Trophoblast cell (in vitro differentiated cells and primary cell): ENCODE results near the gene SLC1A7.

Experiments used
- DNase-seq, 2 donors: peaks; one replicate each; pipeline ENCODE4 v3.0.0-alpha.2; 2016
- H2AFZ ChIP-seq: 2 replicates; pipeline ENCODE4 v1.6.1; 2013; ENCODE audit warnings: low read length, moderate library complexity, mild to moderate bottlenecking; ENCODE audit not compliant: insufficient read depth, poor library complexity
- H2AK5ac ChIP-seq: 2 replicates; pipeline ENCODE4 v1.6.1; 2013; ENCODE audit warnings: mild to moderate bottlenecking, low read length
- H2BK120ac ChIP-seq: 2 replicates; pipeline ENCODE4 v1.6.1; 2013; ENCODE audit warnings: low read length, mild to moderate bottlenecking, moderate library complexity; ENCODE audit not compliant: insufficient read depth, poor library complexity
- H2BK12ac ChIP-seq: 2 replicates; pipeline ENCODE4 v1.6.1; 2013; ENCODE audit warnings: mild to moderate bottlenecking, low read length, moderate library complexity
- H2BK5ac ChIP-seq: 2 replicates; pipeline ENCODE4 v1.6.1; 2013; ENCODE audit warnings: low read length, low read depth, moderate library complexity, mild to moderate bottlenecking; ENCODE audit not compliant: poor library complexity
- H3K14ac ChIP-seq: 2 replicates; pipeline ENCODE4 v1.6.1; 2013; ENCODE audit warnings: mild to moderate bottlenecking, low read length
- H3K18ac ChIP-seq: 2 replicates; pipeline ENCODE4 v1.6.1; 2013; ENCODE audit warnings: mild to moderate bottlenecking, low read length
- H3K23ac ChIP-seq: 2 replicates; pipeline ENCODE4 v1.6.1; 2013; ENCODE audit warnings: low read length
- H3K27ac ChIP-seq: 2 replicates; pipeline ENCODE4 v1.5.1; 2013; ENCODE audit warnings: low read depth, mild to moderate bottlenecking, inconsistent platforms, low read length, moderate library complexity
- H3K27me3 ChIP-seq: 2 replicates; pipeline ENCODE4 v1.6.1; 2013; ENCODE audit warnings: inconsistent platforms, mild to moderate bottlenecking, low read length, moderate library complexity; ENCODE audit not compliant: insufficient read depth
- H3K36me3 ChIP-seq, 2 experiments: 1 replicate in 1 of 2; 2 replicates in 1 of 2; pipeline ENCODE4 v1.6.1; 2013; ENCODE audit warnings: low read length in 2 of 2, mild to moderate bottlenecking in 2 of 2, moderate library complexity in 1 of 2; ENCODE audit not compliant: insufficient read depth in 2 of 2, control insufficient read depth in 1 of 2
- H3K4ac ChIP-seq: 2 replicates; pipeline ENCODE4 v1.6.1; 2013; ENCODE audit warnings: low read depth, mild to moderate bottlenecking, low read length, moderate library complexity
- H3K4me1 ChIP-seq, 2 experiments: 1 replicate in 1 of 2; 2 replicates in 1 of 2; pipeline ENCODE4 v1.6.1; 2013; ENCODE audit warnings: low read length in 2 of 2, mild to moderate bottlenecking in 2 of 2, moderate library complexity in 1 of 2; ENCODE audit not compliant: insufficient read depth in 2 of 2, control insufficient read depth in 1 of 2
- H3K4me2 ChIP-seq: 2 replicates; pipeline ENCODE4 v1.6.1; 2013; ENCODE audit warnings: inconsistent platforms, mild to moderate bottlenecking, low read length, moderate library complexity
- H3K4me3 ChIP-seq: 2 replicates; pipeline ENCODE4 v1.5.1; 2013; ENCODE audit warnings: mild to moderate bottlenecking, low read depth, low read length, inconsistent platforms
- H3K79me1 ChIP-seq: one replicate; pipeline ENCODE4 v1.6.1; 2013; ENCODE audit warnings: low read length
- H3K79me2 ChIP-seq: 2 replicates; pipeline ENCODE4 v1.6.1; 2013; ENCODE audit warnings: low read length, mild to moderate bottlenecking; ENCODE audit not compliant: control insufficient read depth, insufficient read depth, poor library complexity
- H3K9ac ChIP-seq: 2 replicates; pipeline ENCODE4 v1.6.1; 2013; ENCODE audit warnings: mild to moderate bottlenecking, low read length
- H3K9me3 ChIP-seq: 2 replicates; pipeline ENCODE4 v1.6.1; 2013; ENCODE audit warnings: low read depth, mild to moderate bottlenecking, control low read depth, inconsistent platforms, low read length; ENCODE audit not compliant: insufficient read depth
- H4K12ac ChIP-seq: 2 replicates; pipeline ENCODE4 v1.6.1; 2013; ENCODE audit warnings: low read depth, mild to moderate bottlenecking, low read length, moderate library complexity
- H4K8ac ChIP-seq: 2 replicates; pipeline ENCODE4 v1.6.1; 2013; ENCODE audit warnings: low read depth, mild to moderate bottlenecking, low read length, moderate library complexity
- H4K91ac ChIP-seq: one replicate; pipeline ENCODE4 v1.6.1; 2013; ENCODE audit warnings: low read depth, mild to moderate bottlenecking, low read length, moderate library complexity
- WGBS: extraction: QIAGEN DNeasy Blood & Tissue Kit; methylation state at CpG from one replicate; pipeline ENCODE4 v1.1.7; 2013; ENCODE audit warnings: missing lambda C conversion rate; ENCODE audit not compliant: insufficient read length, insufficient coverage; ENCODE audit errors: extremely low coverage; 5-methylcytosine and 5-hydroxymethylcytosine counted together

SLC1A7 gene

DNA sequence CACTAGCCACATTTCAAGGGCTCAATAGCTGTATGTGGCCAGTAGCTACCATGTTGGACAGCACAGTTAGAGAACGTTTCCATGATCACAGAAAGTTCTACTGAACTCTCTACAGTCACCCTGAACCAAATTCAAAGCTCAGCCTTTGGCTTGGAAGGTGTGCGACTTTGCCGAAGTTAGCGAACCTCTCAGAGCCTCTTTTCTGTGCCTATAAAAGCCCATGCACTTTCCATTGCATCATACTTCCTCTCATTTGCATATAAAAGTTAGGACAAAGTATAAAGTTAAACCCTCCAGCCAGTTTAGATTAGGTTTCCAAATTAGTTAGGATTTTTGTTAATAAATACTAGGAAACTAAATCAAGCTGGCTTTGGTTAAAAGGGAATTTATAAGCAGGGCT, 4.7 kb upstream of the SLC1A7 start:
- Histone ChIP-seq H2BK12ac (no peak overlapping the region), H2AFZ (no peak overlapping the region), H3K23ac (no peak overlapping the region), H4K91ac (no peak overlapping the region), H2BK5ac (no peak overlapping the region), H3K79me2 (no peaks in the 10 kb centered on the region), H4K12ac (no peak overlapping the region), H3K27ac (no peak overlapping the region), H3K4me3 (no peak overlapping the region), H2AK5ac (no peak overlapping the region), H3K18ac (no peak overlapping the region), H3K14ac (no peak overlapping the region), H2BK120ac (no peak overlapping the region), H3K4ac (no peak overlapping the region), H3K9ac (no peak overlapping the region), H3K9me3 (no peaks in the 10 kb centered on the region), H3K36me3 (no peaks in the 10 kb centered on the region), H3K4me2 (no peak overlapping the region), H4K8ac (no peak overlapping the region), H3K4me1 (peaks cover 10 to 11% of the 10 kb centered on the region in 2 experiments), H3K79me1 (peaks cover 8% of the 10 kb centered on the region), H3K27me3 (no peaks in the 10 kb centered on the region)
- no CpG with 5 or more reads among the region's 4 CpGs for WGBS
- no peak for DNase-seq

DNA sequence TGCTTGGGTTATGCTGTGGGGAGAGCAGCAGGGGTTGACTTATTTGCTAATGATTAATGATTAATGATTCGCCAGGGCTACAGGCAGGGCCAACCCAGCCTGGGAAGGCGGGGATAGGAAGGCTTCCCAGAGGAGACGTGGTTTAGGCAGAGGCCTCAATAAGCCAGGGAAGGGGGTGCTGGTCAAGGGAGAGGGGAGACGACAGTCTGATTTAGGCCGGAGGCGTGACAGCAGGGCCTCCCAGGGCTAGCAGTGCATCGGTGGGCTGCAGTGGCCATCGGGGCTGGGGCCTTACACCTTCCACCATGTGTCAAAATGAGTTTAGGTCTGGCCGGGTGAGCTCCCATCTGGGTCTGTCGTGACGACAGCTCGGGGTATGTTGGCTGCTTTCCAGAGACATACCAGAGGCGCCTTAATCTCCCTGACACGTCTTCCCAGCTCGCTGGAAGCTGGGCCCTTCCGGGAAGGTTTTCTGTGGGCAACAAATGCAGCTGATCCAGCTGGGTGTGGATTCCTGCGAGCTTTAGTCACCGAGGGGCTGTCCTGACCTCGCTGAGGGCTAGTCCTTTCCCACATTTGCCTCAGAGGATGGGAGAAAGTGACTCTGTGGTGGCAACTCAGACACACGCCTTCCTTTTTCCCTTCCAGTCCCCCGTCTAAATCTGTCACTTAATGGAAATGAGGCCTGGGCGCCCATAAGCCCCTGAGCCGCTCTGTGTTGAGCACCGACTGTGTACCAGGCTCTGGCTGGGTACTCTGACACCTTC, 3.7 kb upstream of the SLC1A7 start:
- H4K12ac ChIP-seq, result no peak overlapping the region
- peak overlapping the region; percentile 61 for H3K18ac ChIP-seq
- no peak overlapping the region for H2AFZ ChIP-seq
- peak overlapping the region; percentile 62 for H3K27ac ChIP-seq
- H4K8ac ChIP-seq, result peak overlapping the region; percentile 12
- H3K79me1 ChIP-seq, result peaks cover 8% of the 10 kb centered on the region
- peak overlapping the region; percentile 71 for H4K91ac ChIP-seq
- peak overlapping the region; percentile 20 for H2BK120ac ChIP-seq
- H3K9me3 ChIP-seq, result no peaks in the 10 kb centered on the region
- H2BK5ac ChIP-seq, result peak overlapping the region; percentile 71
- no peak overlapping the region for H3K4ac ChIP-seq
- H3K27me3 ChIP-seq, result no peaks in the 10 kb centered on the region
- H3K36me3 ChIP-seq, result no peaks in the 10 kb centered on the region
- H3K23ac ChIP-seq, result no peak overlapping the region
- H2AK5ac ChIP-seq, result peak overlapping the region; percentile 43
- H3K4me2 ChIP-seq, result peak overlapping the region; percentile 17
- H2BK12ac ChIP-seq, result peak overlapping the region; percentile 33
- H3K9ac ChIP-seq, result no peak overlapping the region
- peak overlapping the region; percentile 19 for H3K14ac ChIP-seq
- peaks cover 10 to 11% of the 10 kb centered on the region in 2 experiments for H3K4me1 ChIP-seq
- no peak overlapping the region for H3K4me3 ChIP-seq
- no CpG with 5 or more reads among the region's 24 CpGs for WGBS
- peak; percentile 99 for DNase-seq
- H3K79me2 ChIP-seq, result no peaks in the 10 kb centered on the region

DNA sequence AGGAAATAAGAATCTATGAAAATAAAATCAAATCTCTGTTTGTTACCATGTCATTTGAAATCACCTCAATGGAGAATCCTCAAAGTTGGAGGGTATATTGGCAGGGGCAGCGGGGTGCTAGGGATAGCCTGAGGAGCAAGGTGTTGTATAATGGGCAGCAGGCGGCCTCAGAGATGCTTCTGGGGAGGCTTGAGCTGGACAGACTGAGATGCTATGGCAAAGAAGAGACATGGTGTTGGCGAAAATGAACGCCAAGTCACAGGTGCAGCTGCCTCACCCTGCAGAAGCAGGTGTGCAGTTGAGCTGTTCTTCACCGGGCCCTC, 3.1 kb upstream of the SLC1A7 start:
- no peak overlapping the region for H3K4ac ChIP-seq
- no peaks in the 10 kb centered on the region for H3K9me3 ChIP-seq
- peaks cover 10 to 11% of the 10 kb centered on the region in 2 experiments for H3K4me1 ChIP-seq
- H2BK12ac ChIP-seq, result no peak overlapping the region
- H3K9ac ChIP-seq, result no peak overlapping the region
- peak overlapping the region; percentile 50 for H4K91ac ChIP-seq
- no peak overlapping the region for H3K4me3 ChIP-seq
- H3K27me3 ChIP-seq, result no peaks in the 10 kb centered on the region
- H2BK120ac ChIP-seq, result no peak overlapping the region
- no peak for DNase-seq
- no CpG with 5 or more reads among the region's 5 CpGs for WGBS
- no peak overlapping the region for H2BK5ac ChIP-seq
- H2AK5ac ChIP-seq, result no peak overlapping the region
- no peak overlapping the region for H2AFZ ChIP-seq
- H3K18ac ChIP-seq, result no peak overlapping the region
- peak overlapping the region; percentile 62 for H3K27ac ChIP-seq
- no peak overlapping the region for H3K14ac ChIP-seq
- H3K23ac ChIP-seq, result no peak overlapping the region
- H3K4me2 ChIP-seq, result no peak overlapping the region
- no peaks in the 10 kb centered on the region for H3K79me2 ChIP-seq
- no peak overlapping the region for H4K12ac ChIP-seq
- H4K8ac ChIP-seq, result no peak overlapping the region
- peaks cover 8% of the 10 kb centered on the region for H3K79me1 ChIP-seq
- no peaks in the 10 kb centered on the region for H3K36me3 ChIP-seq

GRCh38 chr1:53145051-53145600, 2.7 kb upstream of the SLC1A7 start:
- no peak for DNase-seq

More at GRCh38 chr1:53145051-53145600, 2.7 kb upstream of the SLC1A7 start:
- peaks cover 10 to 11% of the 10 kb centered on the region in 2 experiments for H3K4me1 ChIP-seq
- no peaks in the 10 kb centered on the region for H3K27me3 ChIP-seq
- no CpG with 5 or more reads among the region's 11 CpGs for WGBS
- H3K79me2 ChIP-seq, result no peaks in the 10 kb centered on the region
- no peak overlapping the region for H2AFZ ChIP-seq
- no peak overlapping the region for H3K9ac ChIP-seq
- no peak overlapping the region for H3K4me3 ChIP-seq
- H2BK12ac ChIP-seq, result peak overlapping the region; percentile 32
- no peak overlapping the region for H3K23ac ChIP-seq
- H4K12ac ChIP-seq, result no peak overlapping the region
- H3K4me2 ChIP-seq, result no peak overlapping the region
- H4K8ac ChIP-seq, result no peak overlapping the region
- peak overlapping the region; percentile 14 for H2BK120ac ChIP-seq
- H4K91ac ChIP-seq, result no peak overlapping the region
- H3K79me1 ChIP-seq, result peaks cover 8% of the 10 kb centered on the region
- H3K18ac ChIP-seq, result no peak overlapping the region
- H3K36me3 ChIP-seq, result no peaks in the 10 kb centered on the region
- H3K27ac ChIP-seq, result no peak overlapping the region
- H3K14ac ChIP-seq, result no peak overlapping the region
- no peak overlapping the region for H2AK5ac ChIP-seq
- H3K9me3 ChIP-seq, result no peaks in the 10 kb centered on the region
- no peak overlapping the region for H2BK5ac ChIP-seq
- no peak overlapping the region for H3K4ac ChIP-seq
